Measurements from ENCODE around the gene SAMD13. TPM values are rescaled to one million over a fixed set of nuclear protein-coding genes. Genes with fewer than 3 reads are reported as not detected.

SAMD13 gene
- polyA plus RNA-seq, 1 of the 3 experiments (the other 2 are of a cell fraction), result 1.3 TPM

DNA sequence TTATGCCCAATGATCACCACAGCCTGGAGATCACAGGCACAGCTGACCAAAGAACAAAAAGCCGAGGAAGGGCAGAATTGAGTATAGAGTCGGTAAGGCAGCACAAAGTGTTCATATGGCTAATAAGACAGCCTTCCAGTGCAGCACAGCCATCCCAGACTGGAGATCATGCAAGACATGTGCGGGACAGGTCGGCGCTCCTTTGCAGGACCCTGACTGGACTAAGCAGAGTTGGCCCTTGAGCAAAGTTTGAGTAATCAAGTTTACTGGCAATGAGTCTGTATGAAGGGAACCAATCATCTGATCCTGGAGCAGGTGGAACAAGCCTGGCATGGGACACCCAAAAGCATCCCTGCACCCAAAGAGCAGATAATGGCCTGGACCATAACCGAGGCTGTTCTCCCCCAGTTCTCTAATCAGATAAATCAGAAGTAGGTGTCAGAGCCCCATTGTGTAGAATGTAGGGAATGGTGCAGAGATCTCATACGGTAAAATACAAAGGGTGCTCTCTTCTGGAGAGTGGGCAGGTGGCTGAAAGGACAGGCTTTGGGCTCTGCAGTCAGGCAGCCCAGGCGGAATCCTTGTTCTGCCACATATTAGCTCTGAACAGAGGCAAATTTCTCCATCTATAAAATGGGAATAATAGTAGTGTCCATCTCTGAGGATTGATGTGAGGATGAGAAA lies 86.1 kb downstream of the SAMD13 start:
- CTCF ChIA-PET, result no interaction called here
- WGBS (ENCODE audit: low lambda C conversion rate), result 85% methylated on average over 8 of the region's 8 CpGs
- POLR2A ChIA-PET, result no interaction called here

GRCh38 chr1:84390226-84390625 lies 88.7 kb downstream of the SAMD13 start:
- no peaks in the 10 kb centered on the region for H3F3A ChIP-seq (replicated peaks; ENCODE audit: insufficient read depth)
- CTCF ChIA-PET, result interaction anchor here (0.8 to 1.5 kb wide), 6 partner anchors 8 to 458 kb away, joined by 3 to 4 read pairs (median 3); no protein-coding TSS in a partner anchor

More for the DNA sequence above, 86.1 kb downstream of the SAMD13 start:
- Histone ChIP-seq H3K9me2 (no peaks in the 10 kb centered on the region), H3K9me3 (no peaks in the 10 kb centered on the region), H3K79me2 (ENCODE audit: insufficient read depth) (no peaks in the 10 kb centered on the region), H3F3A (replicated peaks; ENCODE audit: insufficient read depth) (no peaks in the 10 kb centered on the region), H3K4me3 (ENCODE audit: low read depth in 2 of 2, low read length in 1 of 2) (no peak overlapping the region), H2AFZ (ENCODE audit: low read depth) (no peak overlapping the region), H3K4me2 (no peak overlapping the region), H3K27me3 (ENCODE audit: insufficient read depth) (no peaks in the 10 kb centered on the region), H3K4me1 (ENCODE audit: control insufficient read depth in 1 of 2, insufficient read depth in 2 of 2, low read depth in 1 of 2, low read length in 1 of 2) (peaks cover 0 to 3% of the 10 kb centered on the region in 2 experiments; a peak in 1 of 4 replicates), H3K9ac (no peak overlapping the region), H4K20me1 (ENCODE audit: insufficient read depth) (no peaks in the 10 kb centered on the region), H3K36me3 (replicated peaks in 1 of 2; ENCODE audit: control insufficient read depth in 1 of 2, insufficient read depth in 2 of 2, low read length in 1 of 2) (no peaks in the 10 kb centered on the region), H3K27ac (ENCODE audit: low read depth in 2 of 2, low read length in 1 of 2) (no peak overlapping the region)
- no peak for DNase-seq
- TF ChIP-seq TEAD4 (IDR thresholded peaks at IDR 0.05; ENCODE audit: borderline replicate concordance, insufficient read depth) (no peak), CHD2 (IDR thresholded peaks at IDR 0.05; ENCODE audit: low read length, partially characterized antibody) (no peak), TAF1 (IDR thresholded peaks at IDR 0.05; ENCODE audit: borderline replicate concordance, low read depth, low read length) (no peak), NFIC (IDR thresholded peaks at IDR 0.05; ENCODE audit: borderline replicate concordance) (no peak), RAD21 (IDR thresholded peaks at IDR 0.05; ENCODE audit: low read length) (no peak), TCF12 (IDR thresholded peaks at IDR 0.05) (no peak), EZH2phosphoT487 (IDR thresholded peaks at IDR 0.05; ENCODE audit: borderline replicate concordance, low read depth) (no peak), MXI1 (IDR thresholded peaks at IDR 0.05; ENCODE audit: low read depth, low read length) (no peak), FOSL2 (IDR thresholded peaks at IDR 0.05; ENCODE audit: borderline replicate concordance, low read depth) (no peak), EP300 (IDR thresholded peaks at IDR 0.05; ENCODE audit: borderline replicate concordance in 1 of 2, low read depth in 1 of 2, low read length in 1 of 2) (no peak), SMC3 (IDR thresholded peaks at IDR 0.05; ENCODE audit: low read depth, low read length) (no peak), FOXJ3 (CRISPR knock-in tag; IDR thresholded peaks at IDR 0.05) (no peak), PBX3 (IDR thresholded peaks at IDR 0.05) (no peak), GATA2 (CRISPR knock-in tag; IDR thresholded peaks at IDR 0.05) (no peak), FOXM1 (IDR thresholded peaks at IDR 0.05; ENCODE audit: low read depth) (no peak)
- TF ChIP-seq, protein P1, sequence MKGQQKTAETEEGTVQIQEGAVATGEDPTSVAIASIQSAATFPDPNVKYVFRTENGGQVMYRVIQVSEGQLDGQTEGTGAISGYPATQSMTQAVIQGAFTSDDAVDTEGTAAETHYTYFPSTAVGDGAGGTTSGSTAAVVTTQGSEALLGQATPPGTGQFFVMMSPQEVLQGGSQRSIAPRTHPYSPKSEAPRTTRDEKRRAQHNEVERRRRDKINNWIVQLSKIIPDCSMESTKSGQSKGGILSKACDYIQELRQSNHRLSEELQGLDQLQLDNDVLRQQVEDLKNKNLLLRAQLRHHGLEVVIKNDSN (IDR thresholded peaks at IDR 0.05; ENCODE audit: borderline replicate concordance, low read depth), result no peak
- TF ChIP-seq, protein P2, sequence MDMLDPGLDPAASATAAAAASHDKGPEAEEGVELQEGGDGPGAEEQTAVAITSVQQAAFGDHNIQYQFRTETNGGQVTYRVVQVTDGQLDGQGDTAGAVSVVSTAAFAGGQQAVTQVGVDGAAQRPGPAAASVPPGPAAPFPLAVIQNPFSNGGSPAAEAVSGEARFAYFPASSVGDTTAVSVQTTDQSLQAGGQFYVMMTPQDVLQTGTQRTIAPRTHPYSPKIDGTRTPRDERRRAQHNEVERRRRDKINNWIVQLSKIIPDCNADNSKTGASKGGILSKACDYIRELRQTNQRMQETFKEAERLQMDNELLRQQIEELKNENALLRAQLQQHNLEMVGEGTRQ (IDR thresholded peaks at IDR 0.05; ENCODE audit: borderline replicate concordance, low read depth, low read length), result no peak

More at GRCh38 chr1:84390226-84390625, 88.7 kb downstream of the SAMD13 start:
- Histone ChIP-seq H3K79me2 (ENCODE audit: insufficient read depth) (no peaks in the 10 kb centered on the region), H3K27me3 (ENCODE audit: insufficient read depth) (no peaks in the 10 kb centered on the region), H4K20me1 (ENCODE audit: insufficient read depth) (no peaks in the 10 kb centered on the region), H3K4me1 (ENCODE audit: control insufficient read depth in 1 of 2, insufficient read depth in 2 of 2, low read depth in 1 of 2, low read length in 1 of 2) (peaks cover 0 to 3% of the 10 kb centered on the region in 2 experiments; a peak in 1 of 4 replicates), H3K4me2 (no peak overlapping the region), H3K27ac (ENCODE audit: low read depth in 2 of 2, low read length in 1 of 2) (no peak overlapping the region), H3K9me3 (no peaks in the 10 kb centered on the region), H3K36me3 (replicated peaks in 1 of 2; ENCODE audit: control insufficient read depth in 1 of 2, insufficient read depth in 2 of 2, low read length in 1 of 2) (no peaks in the 10 kb centered on the region), H3K9me2 (no peaks in the 10 kb centered on the region), H3K9ac (no peak overlapping the region), H2AFZ (ENCODE audit: low read depth) (no peak overlapping the region), H3K4me3 (ENCODE audit: low read depth in 2 of 2, low read length in 1 of 2) (no peak overlapping the region)
- DNase-seq, result no peak
- POLR2A ChIA-PET, result no interaction called here
- TF ChIP-seq EP300 (IDR thresholded peaks at IDR 0.05; ENCODE audit: borderline replicate concordance in 1 of 2, low read depth in 1 of 2, low read length in 1 of 2) (no peak), SMC3 (IDR thresholded peaks at IDR 0.05; ENCODE audit: low read depth, low read length) (no peak), MXI1 (IDR thresholded peaks at IDR 0.05; ENCODE audit: low read depth, low read length) (no peak), ELF1 (IDR thresholded peaks at IDR 0.05) (no peak), RFX5 (IDR thresholded peaks at IDR 0.05; ENCODE audit: low read length) (no peak), YY1 (IDR thresholded peaks at IDR 0.05; ENCODE audit: low read depth) (no peak), FOXM1 (IDR thresholded peaks at IDR 0.05; ENCODE audit: low read depth) (no peak), FOXJ3 (CRISPR knock-in tag; IDR thresholded peaks at IDR 0.05) (no peak)

Measured in SK-N-SH (cell line).